Caco-2 (cell line): Measurements from ENCODE around the gene LIMK2. TPM values are rescaled to one million over a fixed set of nuclear protein-coding genes. Genes with fewer than 3 reads are reported as not detected.
"Not testable (repeated sequence)": the region's sequence is repeated elsewhere in the genome, so short reads cannot be mapped to it uniquely, and the experiment has no call there.

Experiments
- BruUV-seq: library from RNA; stranded (reverse); fragments of 400-500 nt; replicated peaks from 2 replicates; lab custom pipeline; 2021; lab: Mats Ljungman, UMichigan
- CTCF ChIA-PET: fragments of 300-600 bp; sonication (Branson Sonifier 250); formaldehyde crosslinking; loops from one replicate; lab custom pipeline; 2022; ENCODE audit warnings: antibody characterized with exemption; lab: Charles Lee
- POLR2A ChIA-PET: fragments of 300-600 bp; sonication (Branson Sonifier 250); formaldehyde crosslinking; loops from one replicate; lab custom pipeline; 2022; ENCODE audit warnings: antibody characterized with exemption; lab: Charles Lee
- DNase-seq, 2 experiments: peaks; one replicate each; pipeline versions ENCODE4 v3.0.0 to v3.0.0-alpha.2; 2020 to 2022
- H3K27me3 ChIP-seq: replicated peaks from 2 replicates; pipeline ENCODE4 v1.6.0; 2011; ENCODE audit warnings: low read length; ENCODE audit not compliant: control insufficient read depth, insufficient read depth
- H3K36me3 ChIP-seq: 2 replicates; pipeline ENCODE4 v1.5.1; 2011; ENCODE audit warnings: low read length; ENCODE audit not compliant: control insufficient read depth, insufficient read depth
- H3K4me1 ChIP-seq: fragments of 250-450 bp; sonication (Bioruptor Pico); 2 replicates; pipeline ENCODE4 v1.5.1; 2020; ENCODE audit warnings: mild to moderate bottlenecking
- H3K4me3 ChIP-seq: 2 replicates; pipeline ENCODE4 v1.5.1; 2011; ENCODE audit warnings: low read depth, mild to moderate bottlenecking, control low read depth, low read length
- H3K9me3 ChIP-seq: fragments of 250-450 bp; sonication (Bioruptor Pico); 2 replicates; pipeline ENCODE4 v1.5.1; 2020; ENCODE audit warnings: mild to moderate bottlenecking, moderate library complexity
- H3K27ac Mint-ChIP-seq: one replicate; pipeline ENCODE4 v1.8.0; 2022; ENCODE audit warnings: mixed read lengths; ENCODE audit not compliant: unreplicated experiment
- H3K27me3 Mint-ChIP-seq: one replicate; pipeline ENCODE4 v1.8.0; 2022; ENCODE audit warnings: mixed read lengths; ENCODE audit not compliant: insufficient read depth, unreplicated experiment
- H3K36me3 Mint-ChIP-seq: one replicate; pipeline ENCODE4 v1.8.0; 2022; ENCODE audit warnings: mild to moderate bottlenecking, mixed read lengths; ENCODE audit not compliant: insufficient read depth, unreplicated experiment
- H3K4me1 Mint-ChIP-seq: one replicate; pipeline ENCODE4 v1.8.0; 2022; ENCODE audit warnings: low read depth, mixed read lengths; ENCODE audit not compliant: unreplicated experiment
- H3K4me3 Mint-ChIP-seq: one replicate; pipeline ENCODE4 v1.8.0; 2022; ENCODE audit warnings: mild to moderate bottlenecking, moderate library complexity, mixed read lengths; ENCODE audit not compliant: unreplicated experiment
- H3K9me3 Mint-ChIP-seq: one replicate; pipeline ENCODE4 v1.8.0; 2022; ENCODE audit warnings: mixed read lengths; ENCODE audit not compliant: unreplicated experiment
- intact Hi-C: fragments of 100-400 bp; cut with micrococcal nuclease; formaldehyde crosslinking; loops from one replicate; pipeline ENCODE4 v1.10.0; 2022; ENCODE audit not compliant: unreplicated experiment
- total RNA-seq: library from RNA; stranded (reverse); gene quantifications from 2 replicates; pipeline ENCODE4 v1.2.3, GENCODE V29; 2022
- TF ChIP-seq, protein P1 (sequence below), 2 experiments: fragments of 200-600 bp in 1 of 2; IDR thresholded peaks; 1 replicate in 1 of 2; 2 replicates in 1 of 2; pipeline versions ENCODE4 v1.5.1 to v1.8.0; 2011 to 2022; ENCODE audit warnings: antibody characterized with exemption in 1 of 2, control low read depth in 1 of 2, inconsistent platforms in 1 of 2, low read depth in 1 of 2, low read length in 1 of 2, mild to moderate bottlenecking in 1 of 2, moderate library complexity in 1 of 2; ENCODE audit not compliant: insufficient read depth in 1 of 2, severe bottlenecking in 1 of 2, unreplicated experiment in 1 of 2

Gene LIMK2
- total RNA-seq, 1 experiment from 2014 or later = 36.3 TPM

DNA sequence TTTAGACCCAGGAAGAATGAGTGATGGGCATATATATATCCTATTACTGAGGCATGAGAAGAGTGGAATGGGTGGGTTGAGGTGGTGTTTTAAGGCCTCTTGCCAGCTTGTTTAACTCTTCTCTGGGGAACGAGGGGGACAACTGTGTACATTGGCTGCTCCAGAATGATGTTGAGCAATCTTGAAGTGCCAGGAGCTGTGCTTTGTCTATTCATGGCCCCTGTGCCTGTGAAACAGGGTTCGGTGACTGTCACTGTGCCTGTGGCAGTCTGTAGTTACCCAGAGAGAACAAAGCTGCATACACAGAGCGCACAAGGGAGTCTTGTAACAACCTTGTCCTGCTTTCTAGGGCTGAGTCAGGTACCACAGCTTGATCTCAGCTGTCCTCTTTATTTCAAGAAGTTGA is 11.7 kb downstream of the LIMK2 start:
- Mint-ChIP-seq H3K9me3 (no peaks in the 10 kb centered on the region), H3K4me3 (no peak overlapping the region), H3K36me3 (peaks cover 28% of the 10 kb centered on the region), H3K27ac (no peak overlapping the region), H3K4me1 (peaks cover 28% of the 10 kb centered on the region), H3K27me3 (no peaks in the 10 kb centered on the region)
- intact Hi-C loops = no loop called here
- H3K4me1 ChIP-seq = peaks cover 41% of the 10 kb centered on the region
- H3K27me3 ChIP-seq = no peaks in the 10 kb centered on the region
- H3K36me3 ChIP-seq = no peaks in the 10 kb centered on the region
- ChIA-PET POLR2A (no interaction called here), CTCF (interaction anchor here (0.8 kb wide), 1 partner anchor 12 kb away, joined by 3 read pairs; no protein-coding TSS in a partner anchor)
- H3K9me3 ChIP-seq = no peaks in the 10 kb centered on the region
- no peak overlapping the region for H3K4me3 ChIP-seq
- TF ChIP-seq, protein P1, sequence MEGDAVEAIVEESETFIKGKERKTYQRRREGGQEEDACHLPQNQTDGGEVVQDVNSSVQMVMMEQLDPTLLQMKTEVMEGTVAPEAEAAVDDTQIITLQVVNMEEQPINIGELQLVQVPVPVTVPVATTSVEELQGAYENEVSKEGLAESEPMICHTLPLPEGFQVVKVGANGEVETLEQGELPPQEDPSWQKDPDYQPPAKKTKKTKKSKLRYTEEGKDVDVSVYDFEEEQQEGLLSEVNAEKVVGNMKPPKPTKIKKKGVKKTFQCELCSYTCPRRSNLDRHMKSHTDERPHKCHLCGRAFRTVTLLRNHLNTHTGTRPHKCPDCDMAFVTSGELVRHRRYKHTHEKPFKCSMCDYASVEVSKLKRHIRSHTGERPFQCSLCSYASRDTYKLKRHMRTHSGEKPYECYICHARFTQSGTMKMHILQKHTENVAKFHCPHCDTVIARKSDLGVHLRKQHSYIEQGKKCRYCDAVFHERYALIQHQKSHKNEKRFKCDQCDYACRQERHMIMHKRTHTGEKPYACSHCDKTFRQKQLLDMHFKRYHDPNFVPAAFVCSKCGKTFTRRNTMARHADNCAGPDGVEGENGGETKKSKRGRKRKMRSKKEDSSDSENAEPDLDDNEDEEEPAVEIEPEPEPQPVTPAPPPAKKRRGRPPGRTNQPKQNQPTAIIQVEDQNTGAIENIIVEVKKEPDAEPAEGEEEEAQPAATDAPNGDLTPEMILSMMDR (IDR thresholded peaks at IDR 0.05; ENCODE audit: insufficient read depth in 1 of 2, low read depth in 1 of 2, low read length in 1 of 2, severe bottlenecking in 1 of 2, unreplicated experiment in 1 of 2) = no peak
- no peak for DNase-seq
- no TSS peak for BruUV-seq

DNA sequence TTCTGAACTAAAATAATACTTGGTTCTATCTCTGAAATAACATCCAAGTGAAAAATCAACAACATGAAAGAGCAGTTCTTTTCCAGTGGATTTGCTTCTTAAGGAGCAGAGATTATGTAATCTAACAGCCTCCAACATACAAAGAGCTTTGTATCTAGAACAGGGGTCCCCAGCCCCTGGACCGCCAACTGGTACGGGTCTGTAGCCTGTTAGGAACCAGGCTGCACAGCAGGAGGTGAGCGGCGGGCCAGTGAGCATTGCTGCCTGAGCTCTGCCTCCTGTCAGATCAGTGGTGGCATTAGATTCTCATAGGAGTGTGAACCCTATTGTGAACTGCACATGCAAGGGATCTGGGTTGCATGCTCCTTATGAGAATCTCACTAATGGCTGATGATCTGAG is 12.6 kb downstream of the LIMK2 start:
- peaks cover 32% of the 10 kb centered on the region for H3K4me1 ChIP-seq
- H3K4me3 ChIP-seq, H3K4me3 Mint-ChIP-seq, H3K27me3 Mint-ChIP-seq, H3K9me3 ChIP-seq, intact Hi-C loops, POLR2A ChIA-PET, DNase-seq, H3K27me3 ChIP-seq, H3K9me3 Mint-ChIP-seq, H3K27ac Mint-ChIP-seq, BruUV-seq, H3K36me3 ChIP-seq: not testable (repeated sequence)
- CTCF ChIA-PET = interaction anchor here (0.8 to 1.2 kb wide), 2 partner anchors 13 to 15 kb away, joined by 3 read pairs; no protein-coding TSS in a partner anchor
- peaks cover 27% of the 10 kb centered on the region for H3K36me3 Mint-ChIP-seq
- H3K4me1 Mint-ChIP-seq = peaks cover 31% of the 10 kb centered on the region

DNA sequence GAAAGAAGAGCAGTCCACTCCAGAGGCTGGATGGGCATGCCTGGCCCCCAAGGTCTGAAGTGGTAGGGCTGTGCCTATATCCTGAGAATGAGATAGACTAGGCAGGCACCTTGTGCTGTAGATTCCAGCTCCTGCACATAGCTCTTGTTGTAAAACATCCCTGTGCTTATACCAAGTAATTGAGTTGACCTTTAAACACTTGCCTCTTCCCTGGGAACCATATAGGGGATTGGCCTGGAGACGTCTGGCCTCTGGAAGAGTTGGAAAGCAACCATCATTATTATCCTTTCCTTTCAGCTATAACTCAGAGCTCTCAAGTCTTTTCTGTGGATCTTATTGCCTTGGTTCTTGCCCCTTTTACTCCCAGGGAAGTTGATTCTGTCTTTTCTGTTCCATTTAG is 15.1 kb downstream of the LIMK2 start:
- H3K27me3 Mint-ChIP-seq = no peaks in the 10 kb centered on the region
- no peaks in the 10 kb centered on the region for H3K9me3 Mint-ChIP-seq
- BruUV-seq = no TSS peak
- Histone ChIP-seq H3K4me3 (no peak overlapping the region), H3K4me1 (peaks cover 29% of the 10 kb centered on the region), H3K36me3 (peaks cover 1% of the 10 kb centered on the region; the same call in 1 of the 2 replicates), H3K9me3 (no peaks in the 10 kb centered on the region), H3K27me3 (no peaks in the 10 kb centered on the region)
- ChIA-PET CTCF (interaction anchor here (0.6 to 2.2 kb wide), 3 partner anchors 12 to 60 kb away, joined by 4 to 7 read pairs (median 4); partner anchors contain the start of gene LIMK2), POLR2A (interaction anchor here (1.1 kb wide), 1 partner anchor 16 kb away, joined by 3 read pairs; no protein-coding TSS in a partner anchor)
- no peak overlapping the region for H3K4me3 Mint-ChIP-seq
- H3K27ac Mint-ChIP-seq = no peak overlapping the region
- DNase-seq = no peak
- H3K36me3 Mint-ChIP-seq = peaks cover 16% of the 10 kb centered on the region
- intact Hi-C loops = no loop called here
- TF ChIP-seq, protein P1 (IDR thresholded peaks at IDR 0.05; ENCODE audit: insufficient read depth in 1 of 2, low read depth in 1 of 2, low read length in 1 of 2, severe bottlenecking in 1 of 2, unreplicated experiment in 1 of 2) = no peak
- H3K4me1 Mint-ChIP-seq = peaks cover 26% of the 10 kb centered on the region
